H9 (cell line): Measurements from ENCODE around the gene ACSBG1. TPM values are rescaled to one million over a fixed set of nuclear protein-coding genes. Genes with fewer than 3 reads are reported as not detected.

Experiments
- DNase-seq: peaks from one replicate; pipeline ENCODE4 v3.0.0-alpha.2; 2017
- H2AFZ ChIP-seq: one replicate; pipeline ENCODE4 v1.6.1; 2013; ENCODE audit warnings: mild to moderate bottlenecking, low read length, control low read depth, moderate library complexity
- H2AK5ac ChIP-seq: 2 replicates; pipeline ENCODE4 v1.6.1; 2013; ENCODE audit warnings: low read length, control low read depth, mixed read lengths; ENCODE audit not compliant: insufficient read length
- H2BK120ac ChIP-seq: one replicate; pipeline ENCODE4 v1.6.1; 2013; ENCODE audit warnings: low read depth, mild to moderate bottlenecking, low read length, control low read depth, inconsistent platforms; ENCODE audit not compliant: poor library complexity, severe bottlenecking
- H2BK12ac ChIP-seq: 2 replicates; pipeline ENCODE4 v1.6.1; 2013; ENCODE audit warnings: low read length, control low read depth, mixed read lengths, low read depth; ENCODE audit not compliant: insufficient read length
- H2BK15ac ChIP-seq: 2 replicates; pipeline ENCODE4 v1.6.1; 2013; ENCODE audit warnings: low read depth, low read length, control low read depth
- H2BK20ac ChIP-seq: one replicate; pipeline ENCODE4 v1.6.1; 2013; ENCODE audit warnings: low read depth, mild to moderate bottlenecking, low read length, control low read depth, inconsistent platforms; ENCODE audit not compliant: poor library complexity, severe bottlenecking
- H2BK5ac ChIP-seq: 2 replicates; pipeline ENCODE4 v1.6.1; 2013; ENCODE audit warnings: low read length, control low read depth, mixed read lengths; ENCODE audit not compliant: insufficient read length
- H3K14ac ChIP-seq: 2 replicates; pipeline ENCODE4 v1.6.1; 2013; ENCODE audit warnings: low read length, control low read depth; ENCODE audit not compliant: insufficient read depth
- H3K18ac ChIP-seq: 2 replicates; pipeline ENCODE4 v1.6.1; 2013; ENCODE audit warnings: low read depth, mild to moderate bottlenecking, mixed read lengths, low read length, control low read depth; ENCODE audit not compliant: insufficient read length
- H3K23ac ChIP-seq: 2 replicates; pipeline ENCODE4 v1.6.1; 2013; ENCODE audit warnings: low read length, control low read depth, mixed read lengths, low read depth; ENCODE audit not compliant: insufficient read length
- H3K23me2 ChIP-seq: 2 replicates; pipeline ENCODE4 v1.6.1; 2013; ENCODE audit warnings: low read depth, mild to moderate bottlenecking, mixed read lengths, low read length, control low read depth; ENCODE audit not compliant: insufficient read length, poor library complexity, severe bottlenecking
- H3K27ac ChIP-seq: 2 replicates; pipeline ENCODE4 v1.5.1; 2013; ENCODE audit warnings: low read length, control low read depth, mixed read lengths, low read depth; ENCODE audit not compliant: insufficient read length
- H3K27me3 ChIP-seq: 2 replicates; pipeline ENCODE4 v1.6.1; 2013; ENCODE audit warnings: low read length, control low read depth, inconsistent platforms; ENCODE audit not compliant: insufficient read depth
- H3K4ac ChIP-seq: 2 replicates; pipeline ENCODE4 v1.6.1; 2013; ENCODE audit warnings: low read depth, mild to moderate bottlenecking, control low read depth, inconsistent platforms, low read length, moderate library complexity
- H3K4me1 ChIP-seq: 2 replicates; pipeline ENCODE4 v1.6.1; 2013; ENCODE audit warnings: low read length, control low read depth, inconsistent platforms; ENCODE audit not compliant: insufficient read depth
- H3K4me2 ChIP-seq: 2 replicates; pipeline ENCODE4 v1.6.1; 2013; ENCODE audit warnings: low read length, control low read depth, mixed read lengths; ENCODE audit not compliant: insufficient read length, insufficient read depth
- H3K56ac ChIP-seq: 2 replicates; pipeline ENCODE4 v1.6.1; 2013; ENCODE audit warnings: low read depth, mild to moderate bottlenecking, mixed read lengths, low read length, control low read depth; ENCODE audit not compliant: insufficient read length
- H3K79me1 ChIP-seq: 2 replicates; pipeline ENCODE4 v1.6.1; 2013; ENCODE audit warnings: low read depth, mild to moderate bottlenecking, moderate library complexity, low read length, control low read depth, inconsistent platforms; ENCODE audit not compliant: insufficient read depth, poor library complexity, severe bottlenecking
- H3K79me2 ChIP-seq: 2 replicates; pipeline ENCODE4 v1.6.1; 2013; ENCODE audit warnings: low read length, control low read depth, inconsistent platforms; ENCODE audit not compliant: insufficient read depth
- H3K9ac ChIP-seq: 2 replicates; pipeline ENCODE4 v1.6.1; 2013; ENCODE audit warnings: low read length, control low read depth, mixed read lengths; ENCODE audit not compliant: insufficient read length; ENCODE audit errors: extremely low read depth
- H3K9me3 ChIP-seq: one replicate; pipeline ENCODE4 v1.6.1; 2013; ENCODE audit warnings: low read depth, low read length, inconsistent platforms; ENCODE audit not compliant: control insufficient read depth
- H3T11ph ChIP-seq: one replicate; pipeline ENCODE4 v1.6.1; 2013; ENCODE audit warnings: mild to moderate bottlenecking, low read length, control low read depth, inconsistent platforms
- H4K20me1 ChIP-seq: one replicate; pipeline ENCODE4 v1.6.1; 2013; ENCODE audit not compliant: control insufficient read depth, insufficient read length, insufficient read depth
- H4K5ac ChIP-seq: 2 replicates; pipeline ENCODE4 v1.6.1; 2013; ENCODE audit warnings: low read depth, mild to moderate bottlenecking, mixed read lengths, low read length, control low read depth; ENCODE audit not compliant: insufficient read length
- H4K8ac ChIP-seq: replicated peaks from 2 replicates; pipeline ENCODE4 v1.6.1; 2013; ENCODE audit warnings: low read length, control low read depth, mixed read lengths, low read depth; ENCODE audit not compliant: insufficient read length
- H4K91ac ChIP-seq: 2 replicates; pipeline ENCODE4 v1.6.1; 2013; ENCODE audit warnings: low read depth, mild to moderate bottlenecking, moderate library complexity, mixed read lengths, low read length, control low read depth; ENCODE audit not compliant: insufficient read length
- H3K27ac Mint-ChIP-seq, 3 experiments: 2 replicates in 2 of 3; 3 replicates in 1 of 3; pipeline ENCODE4 v1.8.0; 2020 to 2021; ENCODE audit warnings: mixed read lengths in 3 of 3, mild to moderate bottlenecking in 1 of 3, moderate library complexity in 1 of 3
- H3K27me3 Mint-ChIP-seq: 2 replicates; pipeline ENCODE4 v1.8.0; 2021; ENCODE audit warnings: low read depth, mild to moderate bottlenecking, moderate library complexity, mixed read lengths
- H3K36me3 Mint-ChIP-seq, 3 experiments: 2 replicates in 2 of 3; 3 replicates in 1 of 3; pipeline ENCODE4 v1.8.0; 2020 to 2021; ENCODE audit warnings: low read depth in 3 of 3, mixed read lengths in 3 of 3; ENCODE audit not compliant: insufficient read depth in 1 of 3
- H3K4me1 Mint-ChIP-seq, 2 experiments: 2 replicates each; pipeline ENCODE4 v1.8.0; 2020; ENCODE audit warnings: mixed read lengths in 2 of 2
- H3K4me3 Mint-ChIP-seq, 2 experiments: 2 replicates in 1 of 2; 3 replicates in 1 of 2; pipeline ENCODE4 v1.8.0; 2020 to 2021; ENCODE audit warnings: mild to moderate bottlenecking in 2 of 2, mixed read lengths in 2 of 2, moderate library complexity in 1 of 2
- H3K9me3 Mint-ChIP-seq, 2 experiments: 2 replicates in 1 of 2; 3 replicates in 1 of 2; pipeline ENCODE4 v1.8.0; 2020; ENCODE audit warnings: mild to moderate bottlenecking in 2 of 2, mixed read lengths in 2 of 2, moderate library complexity in 1 of 2
- CTCF ChIP-seq: fragments of 200-600 bp; sonication (generic); conservative IDR thresholded peaks from 3 replicates; pipeline ENCODE4 v1.8.0; 2021; ENCODE audit warnings: antibody characterized with exemption, mild to moderate bottlenecking
- WGBS: extraction: QIAGEN DNeasy Blood & Tissue Kit; methylation state at CpG from one replicate; pipeline ENCODE4 v1.1.7; 2013; ENCODE audit warnings: missing lambda C conversion rate, low lambda C conversion rate, mixed read lengths; ENCODE audit not compliant: insufficient read length; ENCODE audit errors: extremely low coverage; 5-methylcytosine and 5-hydroxymethylcytosine counted together
- total RNA-seq: library from RNA; stranded (reverse); gene quantifications from 2 replicates; pipeline ENCODE4 v1.2.1, GENCODE V29; 2021

ACSBG1 gene
- total RNA-seq, 1 experiment from 2014 or later: 2.2 TPM

GRCh38 chr15:78192826-78193594 is 41.4 kb downstream of the ACSBG1 start:
- peaks cover 0 to 2% of the 10 kb centered on the region in 2 experiments; a peak in 2 of 4 replicates for H3K4me1 Mint-ChIP-seq
- H3K4me1 ChIP-seq: no peaks in the 10 kb centered on the region
- no peaks in the 10 kb centered on the region for H3K23me2 ChIP-seq
- no peak overlapping the region for H2BK20ac ChIP-seq
- H4K5ac ChIP-seq: no peak overlapping the region
- H4K8ac ChIP-seq: no peak overlapping the region
- H3K9me3 ChIP-seq: no peaks in the 10 kb centered on the region
- H3K4ac ChIP-seq: no peak overlapping the region
- no peak overlapping the region for H2BK5ac ChIP-seq
- WGBS: no CpG with 5 or more reads among the region's 10 CpGs
- DNase-seq: no peak
- no peak overlapping the region for H3K14ac ChIP-seq
- no peak overlapping the region for H2AK5ac ChIP-seq
- peaks cover 0 to 5% of the 10 kb centered on the region in 2 experiments; a peak in 2 of 5 replicates for H3K9me3 Mint-ChIP-seq
- H3K23ac ChIP-seq: no peak overlapping the region
- no peak overlapping the region for H4K91ac ChIP-seq
- H3K79me2 ChIP-seq: no peaks in the 10 kb centered on the region
- H3K27me3 ChIP-seq: no peaks in the 10 kb centered on the region
- no peak overlapping the region for H2AFZ ChIP-seq
- H3K18ac ChIP-seq: no peak overlapping the region
- H3K27ac ChIP-seq: no peak overlapping the region
- H3K27ac Mint-ChIP-seq: no peak overlapping the region
- no peak overlapping the region for H3K4me2 ChIP-seq
- H3K36me3 Mint-ChIP-seq: peaks cover 0 to 2% (median 0%) of the 10 kb centered on the region in 3 experiments; a peak in 1 of 7 replicates
- H3K4me3 Mint-ChIP-seq: no peak overlapping the region
- no peaks in the 10 kb centered on the region for H3K79me1 ChIP-seq
- no peak overlapping the region for H3T11ph ChIP-seq
- no peaks in the 10 kb centered on the region for H4K20me1 ChIP-seq
- no peak overlapping the region for H2BK120ac ChIP-seq
- no peak for TF ChIP-seq CTCF
- H2BK12ac ChIP-seq: no peak overlapping the region
- no peak overlapping the region for H3K9ac ChIP-seq
- H3K27me3 Mint-ChIP-seq: no peaks in the 10 kb centered on the region
- H2BK15ac ChIP-seq: no peak overlapping the region
- H3K56ac ChIP-seq: no peak overlapping the region
